Liver (tissue), 3 donors: Measurements from ENCODE around the gene NAP1L4.

Source experiments
- ATF3 ChIP-seq: IDR thresholded peaks from 2 replicates; pipeline ENCODE4 v1.6.1; 2016; ENCODE audit warnings: antibody characterized with exemption
- CTCF ChIP-seq: fragments of 150-350 bp; IDR thresholded peaks from 2 replicates; pipeline ENCODE4 v1.5.1; 2017; ENCODE audit warnings: improper control_type of control experiment, low read depth, low read length; ENCODE audit not compliant: missing input control
- GABPA ChIP-seq, 2 donors: IDR thresholded peaks in 1 of 2; conservative IDR thresholded peaks in 1 of 2; 2 replicates each; pipeline ENCODE4 v1.6.1; 2016; ENCODE audit warnings: antibody characterized with exemption in 2 of 2, mild to moderate bottlenecking in 1 of 2, moderate library complexity in 1 of 2
- HNF4G ChIP-seq: IDR thresholded peaks from 2 replicates; pipeline ENCODE4 v1.6.1; 2016; ENCODE audit warnings: antibody characterized with exemption
- RAD21 ChIP-seq, 2 donors: IDR thresholded peaks; 2 replicates each; pipeline ENCODE4 v1.6.1; 2016; ENCODE audit warnings: antibody characterized with exemption in 2 of 2, mild to moderate bottlenecking in 2 of 2
- RXRA ChIP-seq, 2 donors: IDR thresholded peaks; 2 replicates each; pipeline ENCODE4 v1.6.1; 2017 to 2018; ENCODE audit warnings: antibody characterized with exemption in 2 of 2, mild to moderate bottlenecking in 1 of 2
- YY1 ChIP-seq: IDR thresholded peaks from 2 replicates; pipeline ENCODE4 v1.6.1; 2016; ENCODE audit warnings: antibody characterized with exemption, mild to moderate bottlenecking
- TF ChIP-seq, protein P1 (sequence below): IDR thresholded peaks from 2 replicates; pipeline ENCODE4 v1.6.1; 2016; ENCODE audit warnings: antibody characterized with exemption
- TF ChIP-seq, protein P2 (sequence below): IDR thresholded peaks from 2 replicates; pipeline ENCODE4 v1.6.1; 2016; ENCODE audit warnings: antibody characterized with exemption, mild to moderate bottlenecking
- donor health status: healthy.
- donor health status: healthy.

DNA sequence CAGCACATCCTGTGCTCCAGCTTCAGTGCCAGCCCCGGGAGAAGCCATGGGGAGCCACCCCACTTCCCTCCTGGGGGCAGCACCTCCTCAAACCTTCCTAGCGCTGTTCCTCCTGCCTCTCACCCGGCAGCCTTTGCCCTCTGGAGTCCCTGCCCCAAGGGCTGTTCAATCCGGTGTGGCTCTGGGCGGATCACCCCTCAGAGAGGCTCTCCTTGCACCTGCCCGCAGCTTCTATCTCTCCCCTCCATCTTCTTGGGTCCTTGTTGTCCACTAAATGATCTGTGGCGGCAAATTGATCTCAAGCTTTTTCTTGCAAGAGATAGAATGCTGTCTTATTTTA, 88.5 kb downstream of the NAP1L4 start:
- no peak for TF ChIP-seq CTCF
- TF ChIP-seq, protein P1, sequence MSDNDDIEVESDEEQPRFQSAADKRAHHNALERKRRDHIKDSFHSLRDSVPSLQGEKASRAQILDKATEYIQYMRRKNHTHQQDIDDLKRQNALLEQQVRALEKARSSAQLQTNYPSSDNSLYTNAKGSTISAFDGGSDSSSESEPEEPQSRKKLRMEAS, result no peak
- no peak for TF ChIP-seq ATF3
- TF ChIP-seq YY1, result no peak
- no peak for TF ChIP-seq RAD21 (IDR thresholded peaks at IDR 0.05)
- TF ChIP-seq RXRA (IDR thresholded peaks at IDR 0.05), result no peak
- no peak for TF ChIP-seq HNF4G
- no peak for TF ChIP-seq GABPA (IDR thresholded peaks at IDR 0.05 in 1 of 2, conservative IDR thresholded peaks at IDR 0.05 in 1 of 2)
- TF ChIP-seq, protein P2, sequence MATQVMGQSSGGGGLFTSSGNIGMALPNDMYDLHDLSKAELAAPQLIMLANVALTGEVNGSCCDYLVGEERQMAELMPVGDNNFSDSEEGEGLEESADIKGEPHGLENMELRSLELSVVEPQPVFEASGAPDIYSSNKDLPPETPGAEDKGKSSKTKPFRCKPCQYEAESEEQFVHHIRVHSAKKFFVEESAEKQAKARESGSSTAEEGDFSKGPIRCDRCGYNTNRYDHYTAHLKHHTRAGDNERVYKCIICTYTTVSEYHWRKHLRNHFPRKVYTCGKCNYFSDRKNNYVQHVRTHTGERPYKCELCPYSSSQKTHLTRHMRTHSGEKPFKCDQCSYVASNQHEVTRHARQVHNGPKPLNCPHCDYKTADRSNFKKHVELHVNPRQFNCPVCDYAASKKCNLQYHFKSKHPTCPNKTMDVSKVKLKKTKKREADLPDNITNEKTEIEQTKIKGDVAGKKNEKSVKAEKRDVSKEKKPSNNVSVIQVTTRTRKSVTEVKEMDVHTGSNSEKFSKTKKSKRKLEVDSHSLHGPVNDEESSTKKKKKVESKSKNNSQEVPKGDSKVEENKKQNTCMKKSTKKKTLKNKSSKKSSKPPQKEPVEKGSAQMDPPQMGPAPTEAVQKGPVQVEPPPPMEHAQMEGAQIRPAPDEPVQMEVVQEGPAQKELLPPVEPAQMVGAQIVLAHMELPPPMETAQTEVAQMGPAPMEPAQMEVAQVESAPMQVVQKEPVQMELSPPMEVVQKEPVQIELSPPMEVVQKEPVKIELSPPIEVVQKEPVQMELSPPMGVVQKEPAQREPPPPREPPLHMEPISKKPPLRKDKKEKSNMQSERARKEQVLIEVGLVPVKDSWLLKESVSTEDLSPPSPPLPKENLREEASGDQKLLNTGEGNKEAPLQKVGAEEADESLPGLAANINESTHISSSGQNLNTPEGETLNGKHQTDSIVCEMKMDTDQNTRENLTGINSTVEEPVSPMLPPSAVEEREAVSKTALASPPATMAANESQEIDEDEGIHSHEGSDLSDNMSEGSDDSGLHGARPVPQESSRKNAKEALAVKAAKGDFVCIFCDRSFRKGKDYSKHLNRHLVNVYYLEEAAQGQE, result no peak
